GM10248 (cell line): Measurements from ENCODE around the gene AXDND1.

Experiments
- CTCF ChIA-PET: fragments of 300-600 bp; sonication (Branson Sonifier 250); formaldehyde crosslinking; extraction: SDS; loops from one replicate; lab custom pipeline; 2021; ENCODE audit warnings: antibody characterized with exemption; lab: Yijun Ruan, JAX
- POLR2A ChIA-PET: fragments of 350-650 bp; sonication (Branson Sonifier 250); formaldehyde crosslinking; extraction: SDS; loops from one replicate; lab custom pipeline; 2020; ENCODE audit warnings: antibody characterized with exemption; lab: Yijun Ruan, JAX
- DNase-seq: peaks from one replicate; pipeline ENCODE4 v3.0.0; 2012; ENCODE audit errors: extremely low spot score
- TF ChIP-seq, protein P1 (sequence below): IDR thresholded peaks from 2 replicates; pipeline ENCODE4 v1.5.1; 2012; ENCODE audit warnings: mild to moderate bottlenecking, low read depth; ENCODE audit errors: extremely low read depth, missing control alignments, control extremely low read depth

The AXDND1 gene

DNA sequence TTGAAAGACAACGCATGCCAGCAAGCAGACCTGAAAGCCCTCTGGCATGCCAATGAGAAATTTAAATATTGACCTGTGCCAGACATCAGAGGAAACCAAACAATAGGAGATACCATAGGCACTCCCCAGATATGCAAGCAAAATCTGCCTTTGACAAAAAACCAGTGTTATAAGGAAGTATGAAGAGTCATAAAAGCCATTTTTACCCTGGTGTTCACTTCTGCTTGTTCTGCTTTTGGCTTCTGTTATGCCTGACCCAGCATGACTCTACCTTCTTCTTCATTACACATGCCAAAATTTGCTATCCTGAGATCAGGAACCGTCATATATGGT, 183.6 kb downstream of the AXDND1 start:
- TF ChIP-seq, protein P1, sequence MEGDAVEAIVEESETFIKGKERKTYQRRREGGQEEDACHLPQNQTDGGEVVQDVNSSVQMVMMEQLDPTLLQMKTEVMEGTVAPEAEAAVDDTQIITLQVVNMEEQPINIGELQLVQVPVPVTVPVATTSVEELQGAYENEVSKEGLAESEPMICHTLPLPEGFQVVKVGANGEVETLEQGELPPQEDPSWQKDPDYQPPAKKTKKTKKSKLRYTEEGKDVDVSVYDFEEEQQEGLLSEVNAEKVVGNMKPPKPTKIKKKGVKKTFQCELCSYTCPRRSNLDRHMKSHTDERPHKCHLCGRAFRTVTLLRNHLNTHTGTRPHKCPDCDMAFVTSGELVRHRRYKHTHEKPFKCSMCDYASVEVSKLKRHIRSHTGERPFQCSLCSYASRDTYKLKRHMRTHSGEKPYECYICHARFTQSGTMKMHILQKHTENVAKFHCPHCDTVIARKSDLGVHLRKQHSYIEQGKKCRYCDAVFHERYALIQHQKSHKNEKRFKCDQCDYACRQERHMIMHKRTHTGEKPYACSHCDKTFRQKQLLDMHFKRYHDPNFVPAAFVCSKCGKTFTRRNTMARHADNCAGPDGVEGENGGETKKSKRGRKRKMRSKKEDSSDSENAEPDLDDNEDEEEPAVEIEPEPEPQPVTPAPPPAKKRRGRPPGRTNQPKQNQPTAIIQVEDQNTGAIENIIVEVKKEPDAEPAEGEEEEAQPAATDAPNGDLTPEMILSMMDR, result no peak
- no peak for DNase-seq
- ChIA-PET CTCF (no interaction called here), POLR2A (no interaction called here)

DNA sequence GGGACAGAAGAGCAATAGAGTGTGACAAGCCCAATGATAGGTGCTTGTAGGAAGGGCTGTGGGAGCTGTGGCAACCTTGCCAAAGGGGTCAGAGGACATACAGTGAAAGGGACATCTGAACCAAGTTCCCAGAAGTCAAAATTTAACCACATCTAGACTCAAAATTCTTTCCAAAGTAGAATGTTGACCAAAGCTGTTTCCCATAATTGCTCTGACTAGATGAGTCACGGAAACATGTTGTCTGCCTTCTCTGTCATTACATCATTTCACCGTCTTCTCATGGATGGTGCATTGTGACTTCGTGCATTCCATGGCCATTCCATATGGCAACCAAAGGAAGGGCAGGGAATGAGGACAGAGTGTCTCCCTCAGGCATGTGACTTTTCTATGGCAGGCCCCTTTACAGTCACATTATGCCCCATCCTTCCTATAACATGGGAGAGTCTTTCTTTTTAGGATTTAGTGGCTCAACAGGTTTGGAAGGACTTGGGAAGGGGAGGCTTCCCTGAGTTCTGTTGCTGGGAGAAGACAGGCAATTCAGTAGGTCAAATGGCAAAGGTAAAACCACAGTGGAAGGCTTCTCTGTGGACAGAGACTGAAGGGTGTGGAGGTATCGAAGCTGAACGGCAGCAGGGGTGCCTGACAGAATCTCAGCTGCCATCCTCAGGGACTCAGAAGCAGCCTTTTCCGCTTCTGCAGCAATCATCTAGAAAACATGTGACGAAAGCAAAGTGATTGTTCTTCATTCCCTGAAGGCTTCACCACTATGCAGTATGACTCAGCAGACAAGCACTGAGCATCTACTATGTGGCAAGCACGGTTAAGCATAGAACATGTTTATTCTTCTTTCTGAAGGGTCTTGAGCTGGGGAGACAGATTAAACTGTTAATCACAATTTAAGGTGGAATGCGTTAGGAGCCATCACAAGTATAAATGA, 185.2 kb downstream of the AXDND1 start:
- POLR2A ChIA-PET, result no interaction called here
- TF ChIP-seq, protein P1, result no peak

GRCh38 chr1:179554427-179554826, 188.7 kb downstream of the AXDND1 start:
- DNase-seq, result no peak
- TF ChIP-seq, protein P1, result no peak
- POLR2A ChIA-PET, result no interaction called here
- CTCF ChIA-PET, result no interaction called here

More for the DNA sequence above, 185.2 kb downstream of the AXDND1 start:
- CTCF ChIA-PET, result no interaction called here
- no peak for DNase-seq

DNA sequence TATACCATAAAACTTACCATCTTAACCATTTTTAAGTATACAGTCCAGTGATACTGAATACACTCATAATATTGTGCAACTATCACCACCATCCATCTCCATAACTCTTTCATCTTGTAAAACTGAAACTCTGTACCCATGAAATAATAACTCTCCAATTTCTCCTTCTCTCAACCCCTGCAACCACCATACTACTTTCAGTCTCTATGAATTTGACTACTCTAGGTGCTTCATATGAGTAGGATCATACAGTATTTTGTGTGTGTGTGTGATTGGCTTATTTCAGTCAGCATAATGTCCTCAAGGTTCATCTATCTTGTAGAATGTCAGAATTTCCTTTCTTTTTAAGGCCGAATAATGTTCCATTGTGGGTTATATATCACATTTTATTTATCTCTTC, 192.3 kb downstream of the AXDND1 start:
- ChIA-PET CTCF (no interaction called here), POLR2A (no interaction called here)
- DNase-seq, result no peak
- TF ChIP-seq, protein P1, result no peak

DNA sequence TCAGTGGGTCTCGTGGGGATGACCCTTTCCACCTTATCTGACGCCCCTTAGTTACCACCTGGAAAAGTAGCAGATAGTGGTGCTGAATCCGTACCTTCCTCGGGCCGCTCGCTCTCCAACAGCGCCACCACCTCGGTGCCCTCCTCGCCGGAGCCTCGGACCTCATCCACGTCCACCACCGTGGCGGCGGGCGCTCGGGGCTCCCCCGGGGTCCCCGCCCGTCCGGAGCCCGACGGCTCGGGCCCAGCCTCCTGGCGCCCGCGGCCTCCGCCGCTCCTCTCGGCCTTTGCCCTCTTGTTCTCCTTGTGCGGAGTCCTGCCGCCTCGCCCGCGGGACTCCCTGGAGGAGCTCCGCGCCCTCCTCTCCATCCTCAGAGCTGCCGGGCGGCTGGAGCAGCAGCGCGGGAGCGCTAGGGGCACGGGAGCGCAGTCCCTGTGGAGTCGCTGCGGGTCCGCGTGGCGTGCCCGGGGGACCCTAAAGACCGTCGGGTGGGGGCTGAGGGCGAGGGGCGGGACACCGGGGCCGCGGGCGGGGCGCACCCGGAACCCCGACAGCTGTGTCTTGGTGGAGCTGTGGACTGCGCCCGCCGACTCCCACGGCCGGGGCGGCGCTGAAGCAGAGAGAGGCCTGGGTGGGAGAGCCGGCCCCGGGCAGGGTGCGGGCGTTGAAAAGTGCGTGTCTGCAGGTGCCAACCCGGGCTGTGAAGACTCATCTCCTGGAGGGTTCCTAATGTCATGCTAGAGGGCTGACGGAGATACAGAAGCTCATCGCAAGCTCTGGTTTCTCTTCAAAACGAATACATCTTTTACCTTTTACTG, 209.9 kb downstream of the AXDND1 start, which contains the start of gene NPHS2:
TSS of gene NPHS2 (minus strand) at position 452 of the 818 bp plus-strand sequence. CDS start at position 368, 84 bp downstream.
- ChIA-PET CTCF (interaction anchor here (1.4 kb wide), 1 partner anchor 20 kb away, joined by 3 read pairs; no protein-coding TSS in a partner anchor), POLR2A (no interaction called here)
- TF ChIP-seq, protein P1, result no peak
- DNase-seq, result no peak

DNA sequence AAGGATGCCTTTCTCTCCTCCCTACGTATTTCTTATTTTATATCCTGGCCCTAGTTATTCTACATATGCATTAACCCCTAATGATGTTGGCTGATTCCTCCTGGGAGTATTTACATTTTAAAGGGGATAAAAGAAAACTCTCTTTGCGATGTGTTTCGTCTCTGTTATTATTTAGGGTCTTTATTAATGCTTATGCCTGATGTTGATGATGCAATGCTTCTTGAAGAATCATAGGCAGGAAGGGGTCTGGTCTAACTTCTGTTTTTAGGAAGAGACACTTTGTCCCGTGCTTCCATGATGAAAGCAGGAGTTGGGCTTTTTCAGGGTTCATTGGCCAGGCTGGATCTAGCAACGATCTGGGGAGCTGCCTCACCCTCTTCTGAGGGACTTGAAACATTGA, 210.7 kb downstream of the AXDND1 start:
- no peak for DNase-seq
- TF ChIP-seq, protein P1, result no peak
- ChIA-PET CTCF (interaction anchor here (1.4 kb wide), 1 partner anchor 21 kb away, joined by 3 read pairs; no protein-coding TSS in a partner anchor), POLR2A (no interaction called here)
